Karpas-422 (cell line): ENCODE results near the gene RBKS. TPM values are rescaled to one million over a fixed set of nuclear protein-coding genes. Genes with fewer than 3 reads are reported as not detected.

ENCODE experiments used
- DNase-seq: peaks from one replicate; pipeline ENCODE4 v3.0.0-alpha.2; 2015
- H2AFZ ChIP-seq: fragments of 200-600 bp; sonication (generic); 2 replicates; pipeline ENCODE4 v1.6.1; 2014; ENCODE audit warnings: antibody characterized with exemption, low read length, mixed read lengths
- H3K27ac ChIP-seq: fragments of 200-600 bp; sonication (generic); 2 replicates; pipeline ENCODE4 v1.5.1; 2014; ENCODE audit warnings: mild to moderate bottlenecking, low read length, moderate library complexity
- H3K27me3 ChIP-seq: fragments of 200-600 bp; sonication (generic); 2 replicates; pipeline ENCODE4 v1.6.1; 2014; ENCODE audit warnings: low read length, mixed read lengths
- H3K36me3 ChIP-seq: fragments of 200-600 bp; sonication (generic); 2 replicates; pipeline ENCODE4 v1.6.1; 2014; ENCODE audit warnings: low read length, mixed read lengths; ENCODE audit not compliant: insufficient read depth
- H3K4me1 ChIP-seq: fragments of 200-600 bp; sonication (generic); 2 replicates; pipeline ENCODE4 v1.6.1; 2014; ENCODE audit warnings: mild to moderate bottlenecking, low read length, mixed read lengths
- H3K4me2 ChIP-seq: fragments of 200-600 bp; sonication (generic); 2 replicates; pipeline ENCODE4 v1.6.1; 2014; ENCODE audit warnings: low read length, low read depth, mild to moderate bottlenecking; ENCODE audit not compliant: poor library complexity, severe bottlenecking
- H3K4me3 ChIP-seq: fragments of 200-600 bp; sonication (generic); 2 replicates; pipeline ENCODE4 v1.5.1; 2014; ENCODE audit warnings: mild to moderate bottlenecking, antibody characterized with exemption, low read length, mixed read lengths
- H3K79me2 ChIP-seq: fragments of 200-600 bp; sonication (generic); 2 replicates; pipeline ENCODE4 v1.6.1; 2014; ENCODE audit warnings: mild to moderate bottlenecking, low read length, mixed read lengths
- H3K9ac ChIP-seq: fragments of 200-600 bp; sonication (generic); 2 replicates; pipeline ENCODE4 v1.6.0; 2014; ENCODE audit warnings: low read length
- H3K9me2 ChIP-seq: fragments of 200-600 bp; sonication (generic), shearing (Covaris generic); replicated peaks from 2 replicates; pipeline ENCODE4 v1.6.0; 2014; ENCODE audit warnings: mild to moderate bottlenecking, low read length, moderate library complexity; ENCODE audit not compliant: insufficient read depth
- H3K9me3 ChIP-seq: fragments of 300-700, 200-600 bp; sonication (generic); 2 replicates; pipeline ENCODE4 v1.6.1; 2014; ENCODE audit warnings: low read length, mixed read lengths
- H4K20me1 ChIP-seq: fragments of 200-600 bp; sonication (generic); 2 replicates; pipeline ENCODE4 v1.6.1; 2014; ENCODE audit warnings: mild to moderate bottlenecking, antibody characterized with exemption, low read length, low read depth; ENCODE audit not compliant: insufficient read depth
- total RNA-seq: library from RNA; depleted of rRNA; stranded (reverse); fragments of >200 nt; shearing (Covaris generic); gene quantifications from 2 replicates; pipeline ENCODE4 v1.2.3, GENCODE V29; 2014; ENCODE audit warnings: low replicate concordance

The RBKS gene
- total RNA-seq, 1 experiment from 2014 or later = 1.6 TPM

- Histone ChIP-seq H4K20me1 (0 out of 2 replicates have a peak, but pooled peaks cover 7% of the 10 kb centered on the region), H3K9me3 (no peaks in the 10 kb centered on the region), H3K79me2 (no peaks in the 10 kb centered on the region), H3K27me3 (no peaks in the 10 kb centered on the region), H3K4me3 (no peak overlapping the region), H3K9ac (no peak overlapping the region), H2AFZ (no peak overlapping the region), H3K27ac (no peak overlapping the region), H3K4me2 (no peak overlapping the region), H3K36me3 (no peaks in the 10 kb centered on the region), H3K9me2 (no peaks in the 10 kb centered on the region), H3K4me1 (no peaks in the 10 kb centered on the region)
- DNase-seq = no peak
Measured at GRCh38 chr2:27921880-27922547, 31.8 kb upstream of the RBKS start.

GRCh38 chr2:27921424-27921823 lies 31.2 kb upstream of the RBKS start:
- Histone ChIP-seq H3K4me1 (no peaks in the 10 kb centered on the region), H3K9ac (no peak overlapping the region), H3K27me3 (no peaks in the 10 kb centered on the region), H3K9me2 (no peaks in the 10 kb centered on the region), H4K20me1 (0 out of 2 replicates have a peak, but pooled peaks cover 7% of the 10 kb centered on the region), H3K27ac (no peak overlapping the region), H3K4me2 (no peak overlapping the region), H3K4me3 (no peak overlapping the region), H3K9me3 (no peaks in the 10 kb centered on the region), H3K79me2 (no peaks in the 10 kb centered on the region), H3K36me3 (no peaks in the 10 kb centered on the region), H2AFZ (no peak overlapping the region)
- DNase-seq = no peak

- H3K9me2 ChIP-seq = no peaks in the 10 kb centered on the region
- H3K27me3 ChIP-seq = no peaks in the 10 kb centered on the region
- H3K4me2 ChIP-seq = no peak overlapping the region
- no peak for DNase-seq
- no peaks in the 10 kb centered on the region for H3K79me2 ChIP-seq
- no peaks in the 10 kb centered on the region for H3K9me3 ChIP-seq
- H3K4me1 ChIP-seq = no peaks in the 10 kb centered on the region
- H2AFZ ChIP-seq = no peak overlapping the region
- no peak overlapping the region for H3K4me3 ChIP-seq
- H3K36me3 ChIP-seq = no peaks in the 10 kb centered on the region
- H3K27ac ChIP-seq = no peak overlapping the region
- H4K20me1 ChIP-seq = 0 out of 2 replicates have a peak, but pooled peaks cover 7% of the 10 kb centered on the region
- no peak overlapping the region for H3K9ac ChIP-seq
Measured at GRCh38 chr2:27920148-27920885, 30.1 kb upstream of the RBKS start.

GRCh38 chr2:27916293-27916995 lies 26.3 kb upstream of the RBKS start:
- Histone ChIP-seq H3K36me3 (no peaks in the 10 kb centered on the region), H3K4me3 (no peak overlapping the region), H3K9me3 (no peaks in the 10 kb centered on the region), H3K27me3 (no peaks in the 10 kb centered on the region), H3K27ac (no peak overlapping the region), H2AFZ (no peak overlapping the region), H3K9me2 (no peaks in the 10 kb centered on the region), H3K4me2 (no peak overlapping the region), H3K9ac (no peak overlapping the region), H3K4me1 (peaks cover 5% of the 10 kb centered on the region), H4K20me1 (peaks cover 22% of the 10 kb centered on the region), H3K79me2 (0 out of 2 replicates have a peak, but pooled peaks cover 5% of the 10 kb centered on the region)
- no peak for DNase-seq

- Histone ChIP-seq H3K9me2 (no peaks in the 10 kb centered on the region), H3K36me3 (no peaks in the 10 kb centered on the region), H3K9ac (no peak overlapping the region), H3K4me1 (peaks cover 11% of the 10 kb centered on the region), H3K9me3 (no peaks in the 10 kb centered on the region), H3K27me3 (no peaks in the 10 kb centered on the region), H3K79me2 (0 out of 2 replicates have a peak, but pooled peaks cover 5% of the 10 kb centered on the region), H3K4me2 (no peak overlapping the region), H3K4me3 (no peak overlapping the region), H2AFZ (no peak overlapping the region), H4K20me1 (peaks cover 24% of the 10 kb centered on the region), H3K27ac (no peak overlapping the region)
- no peak for DNase-seq
Measured at GRCh38 chr2:27915874-27916273, 25.7 kb upstream of the RBKS start.

GRCh38 chr2:27915191-27915590 lies 25.0 kb upstream of the RBKS start:
- H3K4me2 ChIP-seq = no peak overlapping the region

GRCh38 chr2:27914805-27915175 lies 24.6 kb upstream of the RBKS start:
- no peaks in the 10 kb centered on the region for H3K27me3 ChIP-seq
- no peaks in the 10 kb centered on the region for H3K36me3 ChIP-seq

More at GRCh38 chr2:27915191-27915590, 25.0 kb upstream of the RBKS start:
- Histone ChIP-seq H3K27me3 (no peaks in the 10 kb centered on the region), H3K27ac (no peak overlapping the region), H3K4me3 (no peak overlapping the region), H4K20me1 (peaks cover 25% of the 10 kb centered on the region), H3K9me3 (no peaks in the 10 kb centered on the region), H2AFZ (no peak overlapping the region), H3K9ac (no peak overlapping the region), H3K36me3 (no peaks in the 10 kb centered on the region), H3K4me1 (peaks cover 14% of the 10 kb centered on the region), H3K79me2 (0 out of 2 replicates have a peak, but pooled peaks cover 5% of the 10 kb centered on the region), H3K9me2 (no peaks in the 10 kb centered on the region)
- no peak for DNase-seq

More at GRCh38 chr2:27914805-27915175, 24.6 kb upstream of the RBKS start:
- DNase-seq = no peak
- Histone ChIP-seq H3K79me2 (0 out of 2 replicates have a peak, but pooled peaks cover 5% of the 10 kb centered on the region), H3K9ac (no peak overlapping the region), H3K9me2 (no peaks in the 10 kb centered on the region), H2AFZ (no peak overlapping the region), H3K9me3 (no peaks in the 10 kb centered on the region), H3K4me2 (no peak overlapping the region), H4K20me1 (peaks cover 22% of the 10 kb centered on the region), H3K4me3 (no peak overlapping the region), H3K4me1 (peaks cover 14% of the 10 kb centered on the region), H3K27ac (no peak overlapping the region)
